ENCODE data around the gene BMP6. TPM values are rescaled to one million over a fixed set of nuclear protein-coding genes. Genes with fewer than 3 reads are reported as not detected.

The BMP6 gene
- polyA plus RNA-seq, 1 donor from 2014 or later = 2.4 TPM

- TF ChIP-seq POLR2AphosphoS5 (IDR thresholded peaks at IDR 0.05) (peak; percentile 91), MXI1 (conservative IDR thresholded peaks at IDR 0.05; ENCODE audit: poor library complexity, severe bottlenecking) (peak; percentile 49), REST (IDR thresholded peaks at IDR 0.05; ENCODE audit: borderline replicate concordance) (peak; percentile 56), CTCF (IDR thresholded peaks at IDR 0.05; ENCODE audit: poor library complexity, severe bottlenecking) (no peak), EP300 (conservative IDR thresholded peaks at IDR 0.05; ENCODE audit: poor library complexity, severe bottlenecking) (peak; percentile 96)
- H3F3A ChIP-seq (ENCODE audit: insufficient read depth, low read length, poor library complexity, severe bottlenecking) = no peaks in the 10 kb centered on the region
- H3K9me2 ChIP-seq (ENCODE audit: insufficient read depth, low read length) = no peaks in the 10 kb centered on the region
- no peaks in the 10 kb centered on the region for H3K79me2 ChIP-seq (replicated peaks; ENCODE audit: insufficient read depth, low read length)
- peak overlapping the region; percentile 16 for H3K27ac ChIP-seq (ENCODE audit: low read length)
- H3K36me3 ChIP-seq (ENCODE audit: insufficient read depth, low read length) = no peaks in the 10 kb centered on the region
- H3K9me3 ChIP-seq (ENCODE audit: low read length) = no peaks in the 10 kb centered on the region
- H4K20me1 ChIP-seq (ENCODE audit: insufficient read depth) = no peaks in the 10 kb centered on the region
- no peak overlapping the region for H2AFZ ChIP-seq (ENCODE audit: low read depth, low read length)
- H3K9ac ChIP-seq (ENCODE audit: low read length) = no peak overlapping the region
- no peaks in the 10 kb centered on the region for H3K27me3 ChIP-seq (ENCODE audit: insufficient read depth, low read depth, low read length)
- no peak overlapping the region for H3K4me2 ChIP-seq (ENCODE audit: low read length)
- peak overlapping the region; percentile 17 for H3K4me3 ChIP-seq (ENCODE audit: low read length)
These were observed 16.4 kb downstream of the BMP6 start for GRCh38 chr6:7742223-7742785.

- TF ChIP-seq RAD21 (conservative IDR thresholded peaks at IDR 0.05) = no peak
- TF ChIP-seq TAF1 (IDR thresholded peaks at IDR 0.05; ENCODE audit: low read depth) = no peak
- no peak for TF ChIP-seq MXI1 (conservative IDR thresholded peaks at IDR 0.05; ENCODE audit: poor library complexity, severe bottlenecking)
- TF ChIP-seq CTCF (IDR thresholded peaks at IDR 0.05; ENCODE audit: poor library complexity, severe bottlenecking) = no peak
- no peak for TF ChIP-seq EZH2 (IDR thresholded peaks at IDR 0.05; ENCODE audit: borderline replicate concordance, insufficient read depth, low read length, poor library complexity, severe bottlenecking)
- TF ChIP-seq SMC3 (conservative IDR thresholded peaks at IDR 0.05; ENCODE audit: poor library complexity) = no peak
- no peak for TF ChIP-seq REST (IDR thresholded peaks at IDR 0.05; ENCODE audit: borderline replicate concordance)
- TF ChIP-seq POLR2AphosphoS5 (IDR thresholded peaks at IDR 0.05) = no peak
- no peak for TF ChIP-seq EP300 (conservative IDR thresholded peaks at IDR 0.05; ENCODE audit: poor library complexity, severe bottlenecking)
- no peak overlapping the region for H3K4me2 ChIP-seq (ENCODE audit: low read length)
- H3K9me3 ChIP-seq (ENCODE audit: low read length) = no peaks in the 10 kb centered on the region
- H3K27me3 ChIP-seq (ENCODE audit: insufficient read depth, low read depth, low read length) = no peaks in the 10 kb centered on the region
- H3K9ac ChIP-seq (ENCODE audit: low read length) = no peak overlapping the region
- no peak overlapping the region for H3K27ac ChIP-seq (ENCODE audit: low read length)
- no peaks in the 10 kb centered on the region for H3K79me2 ChIP-seq (replicated peaks; ENCODE audit: insufficient read depth, low read length)
- no peak overlapping the region for H3K4me3 ChIP-seq (ENCODE audit: low read length)
- H2AFZ ChIP-seq (ENCODE audit: low read depth, low read length) = no peak overlapping the region
- no peaks in the 10 kb centered on the region for H3K36me3 ChIP-seq (ENCODE audit: insufficient read depth, low read length)
- H3F3A ChIP-seq (ENCODE audit: insufficient read depth, low read length, poor library complexity, severe bottlenecking) = no peaks in the 10 kb centered on the region
- no peaks in the 10 kb centered on the region for H3K9me2 ChIP-seq (ENCODE audit: insufficient read depth, low read length)
- H4K20me1 ChIP-seq (ENCODE audit: insufficient read depth) = no peaks in the 10 kb centered on the region
These were observed 20.0 kb downstream of the BMP6 start for GRCh38 chr6:7745942-7746341.

Measured in neural cell (in vitro differentiated cells).